HPDE6-E6E7 (cell line): Measurements from ENCODE around the gene TEK.

Experiments used
- DNase-seq: peaks from one replicate; pipeline ENCODE4 v3.0.0; 2011; ENCODE audit warnings: missing footprints; ENCODE audit errors: extremely low spot score

TEK gene

GRCh38 chr9:27124151-27124550, 15.1 kb downstream of the TEK start:
- DNase-seq: peak; percentile 20

GRCh38 chr9:27125030-27125429, 16.0 kb downstream of the TEK start:
- peak; percentile 86 for DNase-seq

- no peak for DNase-seq
These were observed 16.9 kb downstream of the TEK start for GRCh38 chr9:27125936-27126335.

GRCh38 chr9:27126670-27127069, 17.6 kb downstream of the TEK start:
- DNase-seq: no peak

GRCh38 chr9:27129221-27129620, 20.2 kb downstream of the TEK start:
- no peak for DNase-seq

GRCh38 chr9:27131731-27132130, 22.7 kb downstream of the TEK start:
- no peak for DNase-seq

GRCh38 chr9:27133817-27134216, 24.8 kb downstream of the TEK start:
- no peak for DNase-seq

- no peak for DNase-seq
These were observed 33.4 kb downstream of the TEK start for GRCh38 chr9:27142299-27142930.

GRCh38 chr9:27145143-27145542, 36.1 kb downstream of the TEK start:
- no peak for DNase-seq

- DNase-seq: no peak
These were observed 40.6 kb downstream of the TEK start for GRCh38 chr9:27149651-27150050.

- DNase-seq: no peak
These were observed 41.9 kb downstream of the TEK start for GRCh38 chr9:27150746-27151406.

GRCh38 chr9:27151693-27152404, 42.8 kb downstream of the TEK start:
- DNase-seq: no peak

- DNase-seq: no peak
These were observed 43.3 kb downstream of the TEK start for GRCh38 chr9:27152405-27152718.

GRCh38 chr9:27154908-27155307, 45.9 kb downstream of the TEK start:
- no peak for DNase-seq

- DNase-seq: no peak
These were observed 48.1 kb downstream of the TEK start for GRCh38 chr9:27157097-27157496.

GRCh38 chr9:27157736-27158135, 48.7 kb downstream of the TEK start:
- no peak for DNase-seq

GRCh38 chr9:27160636-27161035, 51.6 kb downstream of the TEK start:
- DNase-seq: no peak

- no peak for DNase-seq
These were observed 53.0 kb downstream of the TEK start for GRCh38 chr9:27162045-27162444.

GRCh38 chr9:27165068-27165467, 56.0 kb downstream of the TEK start:
- no peak for DNase-seq

- DNase-seq: no peak
These were observed 56.6 kb downstream of the TEK start for GRCh38 chr9:27165670-27166069.

- no peak for DNase-seq
These were observed 59.5 kb downstream of the TEK start for GRCh38 chr9:27168496-27168895.

GRCh38 chr9:27168951-27169350, 59.9 kb downstream of the TEK start:
- no peak for DNase-seq

GRCh38 chr9:27176971-27177370, 67.9 kb downstream of the TEK start:
- no peak for DNase-seq
